Retinal pigment epithelial cell (primary cell): ENCODE results near the gene SCAMP5.

ENCODE experiments used
- DNase-seq: peaks from one replicate; pipeline ENCODE4 v3.0.0-alpha.2; 2010; ENCODE audit warnings: low read depth
- H3K4me3 ChIP-seq: 2 replicates; pipeline ENCODE4 v1.5.1; 2011; ENCODE audit warnings: mild to moderate bottlenecking, low read length, control low read depth, moderate library complexity
- TF ChIP-seq, protein P1 (sequence below): conservative IDR thresholded peaks from 2 replicates; pipeline ENCODE4 v1.5.1; 2011; ENCODE audit warnings: low read depth, low read length, control low read depth, inconsistent platforms

The SCAMP5 gene

DNA sequence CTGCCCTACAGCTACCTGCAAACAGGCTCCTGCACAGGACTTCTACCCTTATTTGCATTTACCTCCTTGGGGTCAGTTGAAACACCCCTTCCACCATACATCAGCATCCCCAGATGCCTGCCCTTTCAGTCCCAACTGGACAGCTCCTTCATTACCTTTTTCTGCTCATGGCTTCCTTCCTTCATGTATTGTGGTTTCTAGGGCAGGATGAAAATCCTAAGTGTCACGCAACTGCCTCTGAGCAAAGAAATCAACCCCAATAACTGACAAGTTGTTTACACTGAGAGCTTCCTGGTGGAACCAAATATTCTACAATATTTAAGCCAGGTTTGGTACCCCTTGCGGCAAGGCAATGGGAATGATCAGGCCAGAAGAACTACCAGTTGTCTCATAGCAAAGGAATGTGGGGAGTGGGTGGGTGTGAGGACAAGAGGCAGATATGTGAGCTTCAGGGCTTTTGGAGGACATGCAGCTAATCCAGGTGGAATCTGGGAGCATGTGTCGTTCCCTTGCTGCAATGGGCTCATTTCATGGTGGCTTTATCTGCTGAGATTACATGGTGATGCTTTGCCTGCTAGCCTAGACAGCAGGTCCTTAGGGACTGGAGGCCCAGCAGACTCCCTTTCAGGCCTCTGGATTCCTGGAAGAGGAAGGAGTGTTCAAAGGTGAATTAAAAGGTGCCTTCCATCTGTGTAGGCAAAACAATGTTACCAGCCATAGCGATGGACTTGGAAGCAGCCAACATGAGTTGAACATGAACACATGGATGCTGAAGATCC, 63.0 kb downstream of the SCAMP5 start:
- DNase-seq: no peak
- TF ChIP-seq, protein P1, sequence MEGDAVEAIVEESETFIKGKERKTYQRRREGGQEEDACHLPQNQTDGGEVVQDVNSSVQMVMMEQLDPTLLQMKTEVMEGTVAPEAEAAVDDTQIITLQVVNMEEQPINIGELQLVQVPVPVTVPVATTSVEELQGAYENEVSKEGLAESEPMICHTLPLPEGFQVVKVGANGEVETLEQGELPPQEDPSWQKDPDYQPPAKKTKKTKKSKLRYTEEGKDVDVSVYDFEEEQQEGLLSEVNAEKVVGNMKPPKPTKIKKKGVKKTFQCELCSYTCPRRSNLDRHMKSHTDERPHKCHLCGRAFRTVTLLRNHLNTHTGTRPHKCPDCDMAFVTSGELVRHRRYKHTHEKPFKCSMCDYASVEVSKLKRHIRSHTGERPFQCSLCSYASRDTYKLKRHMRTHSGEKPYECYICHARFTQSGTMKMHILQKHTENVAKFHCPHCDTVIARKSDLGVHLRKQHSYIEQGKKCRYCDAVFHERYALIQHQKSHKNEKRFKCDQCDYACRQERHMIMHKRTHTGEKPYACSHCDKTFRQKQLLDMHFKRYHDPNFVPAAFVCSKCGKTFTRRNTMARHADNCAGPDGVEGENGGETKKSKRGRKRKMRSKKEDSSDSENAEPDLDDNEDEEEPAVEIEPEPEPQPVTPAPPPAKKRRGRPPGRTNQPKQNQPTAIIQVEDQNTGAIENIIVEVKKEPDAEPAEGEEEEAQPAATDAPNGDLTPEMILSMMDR: no peak
- no peak overlapping the region for H3K4me3 ChIP-seq

DNA sequence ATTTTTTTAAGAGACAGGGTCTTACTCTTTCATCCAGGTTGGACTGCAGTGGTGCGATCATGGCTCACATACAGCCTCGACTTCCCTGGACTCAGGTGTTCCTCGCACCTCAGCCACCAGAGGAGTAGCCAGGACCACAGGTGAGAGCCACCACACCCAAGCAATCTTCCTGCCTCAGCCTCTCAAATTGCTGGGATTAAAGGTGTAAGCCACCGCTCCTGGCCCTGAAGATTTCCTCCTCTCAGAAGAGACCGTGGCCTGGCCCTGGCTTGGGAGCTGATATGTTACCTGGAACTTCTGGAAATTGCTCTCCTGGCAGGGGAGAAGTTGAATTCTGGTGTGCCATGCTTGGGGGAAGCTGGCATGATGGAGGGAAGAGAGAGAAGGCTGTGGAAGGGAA, 64.2 kb downstream of the SCAMP5 start:
- H3K4me3 ChIP-seq: no peak overlapping the region
- no peak for DNase-seq
- TF ChIP-seq, protein P1: no peak

DNA sequence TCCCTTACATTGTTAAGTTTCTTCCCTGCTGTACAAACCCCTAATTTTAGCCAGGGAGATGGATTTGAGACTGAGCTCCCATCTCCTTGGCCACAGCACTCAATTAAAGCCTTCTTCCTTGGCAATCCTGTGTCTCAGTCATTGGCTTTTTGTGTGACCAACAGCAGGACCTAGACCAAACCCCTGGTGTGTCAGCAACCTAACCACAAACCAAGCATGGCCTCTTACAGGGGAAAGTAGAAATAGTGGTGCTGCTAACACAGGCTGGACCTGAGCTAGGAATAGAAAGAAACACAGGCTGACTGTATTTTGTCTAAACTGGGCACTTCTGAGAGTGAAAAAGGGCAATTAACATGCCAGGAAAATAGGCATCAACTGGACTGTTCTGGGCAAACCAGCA, 65.9 kb downstream of the SCAMP5 start:
- TF ChIP-seq, protein P1: no peak
- H3K4me3 ChIP-seq: no peak overlapping the region
- DNase-seq: no peak

DNA sequence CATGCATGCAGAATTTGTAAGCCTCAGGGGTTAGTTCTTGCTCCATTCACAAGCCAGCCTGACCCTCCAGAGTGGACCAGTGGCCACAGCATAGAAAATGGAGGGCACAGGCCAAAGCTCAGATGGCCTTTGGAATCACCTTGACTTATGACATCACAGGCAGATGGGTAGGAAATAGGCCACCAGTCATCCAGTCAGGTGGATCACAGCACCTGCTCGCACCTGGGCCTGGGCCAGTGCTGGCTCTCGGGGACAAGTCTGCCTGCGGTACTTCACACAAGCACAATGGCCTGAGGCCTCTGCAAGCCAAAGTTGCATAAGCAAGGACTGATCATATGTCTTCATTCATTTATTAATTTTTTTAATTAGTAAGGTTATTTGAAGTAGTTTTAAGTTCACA, 67.3 kb downstream of the SCAMP5 start:
- no peak overlapping the region for H3K4me3 ChIP-seq
- DNase-seq: no peak
- TF ChIP-seq, protein P1: no peak

DNA sequence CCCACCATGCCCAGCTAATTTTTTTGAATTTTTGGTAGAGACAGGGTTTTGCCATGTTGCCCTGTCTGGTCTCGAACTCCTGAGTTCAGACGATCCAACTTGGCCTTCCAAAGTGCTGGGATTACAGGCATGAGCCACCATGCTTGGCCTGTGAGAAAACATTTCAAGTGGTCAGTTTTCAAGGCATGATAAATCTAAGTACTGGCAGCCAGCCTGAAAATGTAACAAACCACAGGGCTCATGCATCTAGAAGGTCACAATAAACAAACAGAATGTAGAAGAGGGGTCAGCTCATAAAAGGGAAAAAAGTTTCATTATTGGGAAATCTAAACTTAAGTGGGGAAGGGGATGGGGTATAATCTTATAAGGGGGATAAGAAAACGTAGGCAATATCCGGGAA, 68.0 kb downstream of the SCAMP5 start:
- H3K4me3 ChIP-seq: no peak overlapping the region
- no peak for DNase-seq
- TF ChIP-seq, protein P1: no peak

DNA sequence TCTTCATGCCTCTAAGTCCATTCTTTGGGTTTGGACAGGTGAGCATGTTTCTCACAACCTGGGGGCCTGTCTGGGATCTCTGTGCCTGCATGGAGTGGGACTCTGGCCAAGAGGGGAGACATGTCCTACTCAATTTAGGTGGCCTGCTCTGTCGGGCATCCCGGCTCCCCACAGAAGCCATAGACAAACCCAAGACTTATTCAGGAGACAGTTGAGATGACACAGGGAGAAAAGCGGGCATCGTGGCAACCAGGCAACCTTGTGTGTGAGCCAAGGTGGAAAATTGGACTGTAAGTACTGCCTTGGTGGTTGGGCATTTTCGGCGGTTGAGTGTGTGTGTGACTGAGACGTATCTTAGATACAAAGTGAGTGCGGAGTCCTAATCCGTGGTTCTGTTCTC, 68.5 kb downstream of the SCAMP5 start:
- TF ChIP-seq, protein P1: no peak
- H3K4me3 ChIP-seq: no peak overlapping the region
- no peak for DNase-seq

DNA sequence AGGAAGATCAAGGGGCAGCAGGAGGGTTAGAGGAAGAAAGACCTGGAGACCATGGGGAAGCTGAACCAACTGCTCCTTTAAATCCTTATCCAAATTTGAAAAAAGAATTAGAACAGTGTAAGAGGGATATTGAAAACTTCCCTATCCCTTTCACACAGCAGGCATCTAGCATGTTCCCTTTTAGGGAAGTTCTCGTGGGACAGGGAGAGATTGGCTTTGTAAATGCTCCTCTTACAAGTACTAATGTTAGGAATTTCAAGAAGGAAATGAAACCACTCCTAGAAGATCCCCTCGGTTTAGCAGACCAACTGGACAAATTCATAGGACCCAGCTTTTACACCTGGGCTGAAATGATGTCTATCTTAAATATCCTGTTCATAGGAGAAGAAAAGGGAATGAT, 69.5 kb downstream of the SCAMP5 start:
- DNase-seq: no peak
- TF ChIP-seq, protein P1: no peak
- no peak overlapping the region for H3K4me3 ChIP-seq
